Gastroesophageal sphincter (tissue), 4 donors: ENCODE data around the gene MRPL14. TPM values are rescaled to one million over a fixed set of nuclear protein-coding genes. Genes with fewer than 3 reads are reported as not detected.
"Not testable (repeated sequence)": the region's sequence is repeated elsewhere in the genome, so short reads cannot be mapped to it uniquely, and the experiment has no call there.

Experiments
- ATAC-seq: fragments of 150-250 bp; one replicate; pipeline ENCODE4 v1.9.1; 2016; ENCODE audit warnings: mild to moderate bottlenecking, moderate library complexity
- H3K27ac ChIP-seq, 4 donors: fragments of 200-600 bp; sonication (generic) in 3 of 4; 1 replicate in 3 of 4; 2 replicates in 1 of 4; pipeline ENCODE4 v1.5.1; 2016 to 2019
- H3K27me3 ChIP-seq: fragments of 200-600 bp; sonication (generic); one replicate; pipeline ENCODE4 v1.5.1; 2019
- H3K36me3 ChIP-seq, 2 donors: fragments of 200-600 bp; sonication (generic); one replicate each; pipeline ENCODE4 v1.5.1; 2019; ENCODE audit warnings: control low read depth in 1 of 2
- H3K4me1 ChIP-seq, 3 donors: fragments of 200-600 bp; sonication (generic); 1 replicate in 2 of 3; 2 replicates in 1 of 3; pipeline ENCODE4 v1.5.1; 2016 to 2019; ENCODE audit warnings: control low read depth in 2 of 3
- H3K4me3 ChIP-seq, 2 donors: fragments of 200-600 bp; sonication (generic); one replicate each; pipeline ENCODE4 v1.5.1; 2019; ENCODE audit warnings: mild to moderate bottlenecking in 1 of 2, moderate library complexity in 1 of 2
- H3K9me3 ChIP-seq, 3 donors: fragments of 200-600 bp; sonication (generic); one replicate each; pipeline ENCODE4 v1.5.1; 2017 to 2019; ENCODE audit warnings: control low read depth in 2 of 3
- CTCF ChIP-seq, 4 experiments: fragments of 200-600 bp in 2 of 4; fragments of 450-650 bp in 2 of 4; sonication (generic) in 1 of 4; IDR thresholded peaks; one replicate each; pipeline ENCODE4 v1.5.1; 2017 to 2019; ENCODE audit warnings: antibody characterized with exemption in 4 of 4, mild to moderate bottlenecking in 2 of 4, moderate library complexity in 2 of 4
- EP300 ChIP-seq: sonication (generic); formaldehyde crosslinking; IDR thresholded peaks from one replicate; pipeline ENCODE4 v1.6.1; 2017; ENCODE audit warnings: antibody characterized with exemption, mild to moderate bottlenecking
- POLR2A ChIP-seq, 2 donors: fragments of 450-650 bp; IDR thresholded peaks; one replicate each; pipeline ENCODE4 v1.6.1; 2017; ENCODE audit warnings: antibody characterized with exemption in 2 of 2, mild to moderate bottlenecking in 2 of 2, moderate library complexity in 1 of 2
- POLR2AphosphoS5 ChIP-seq: sonication (generic); formaldehyde crosslinking; IDR thresholded peaks from one replicate; pipeline ENCODE4 v1.6.1; 2017; ENCODE audit warnings: antibody characterized with exemption
- WGBS, 2 donors: methylation state at CpG; one replicate each; pipeline ENCODE4 v1.1.5; 2018; ENCODE audit warnings: low coverage in 1 of 2; 5-methylcytosine and 5-hydroxymethylcytosine counted together
- total RNA-seq, 4 donors: library from RNA; depleted of rRNA; stranded (reverse); fragments of >200 nt; gene quantifications; one replicate each; pipeline ENCODE4 v1.1.0, GENCODE V29; 2016

MRPL14 gene
- total RNA-seq, 4 donors from 2014 or later: 31.6 to 40.5 (median 35.8) TPM

DNA sequence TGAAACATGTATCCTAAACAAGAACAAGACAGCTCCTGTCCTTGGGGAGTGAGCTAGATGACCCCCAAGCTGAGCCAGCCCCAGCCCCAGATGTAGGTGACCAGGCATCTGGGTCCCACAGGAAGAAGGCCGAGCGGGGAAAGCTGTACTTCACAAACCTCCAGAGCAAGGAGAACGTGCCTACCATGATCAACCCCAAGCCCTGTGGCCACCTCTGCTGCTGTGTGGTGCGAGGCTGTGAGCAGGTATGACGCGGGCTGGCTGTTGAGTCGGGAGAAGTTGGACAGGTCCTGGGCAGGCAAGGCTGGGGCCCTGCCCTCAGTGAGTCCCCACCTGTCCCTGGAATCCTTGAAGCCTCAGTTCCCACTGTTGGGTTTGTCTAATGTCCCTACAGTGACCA, 20.0 kb upstream of the MRPL14 start:
- TF ChIP-seq EP300: no peak
- no peak for TF ChIP-seq CTCF (IDR thresholded peaks at IDR 0.05)
- no peak for TF ChIP-seq POLR2A (IDR thresholded peaks at IDR 0.05)
- TF ChIP-seq POLR2AphosphoS5: no peak
- H3K9me3 ChIP-seq: no peaks in the 10 kb centered on the region
- peaks cover 0 to 86% of the 10 kb centered on the region in 2 donors for H3K36me3 ChIP-seq
- H3K27me3 ChIP-seq: no peaks in the 10 kb centered on the region
- no peak for ATAC-seq
- 94% methylated on average over 3 of the region's 7 CpGs; no CpG with 5 or more reads in 1 of the 2 donors for WGBS, 2 donors
- no peak overlapping the region for H3K4me3 ChIP-seq
- H3K4me1 ChIP-seq: peaks cover 0 to 8% (median 5%) of the 10 kb centered on the region in 3 donors
- H3K27ac ChIP-seq: no peak overlapping the region

GRCh38 chr6:44146685-44147084, 19.4 kb upstream of the MRPL14 start:
- peaks cover 0 to 4% (median 2%) of the 10 kb centered on the region in 3 donors for H3K4me1 ChIP-seq
- ATAC-seq: no peak
- 74 to 100% methylated on average over 2 to 10 of the region's 10 CpGs for WGBS, 2 donors
- H3K36me3 ChIP-seq: peaks cover 0 to 91% of the 10 kb centered on the region in 2 donors
- TF ChIP-seq EP300 (no peak), CTCF (IDR thresholded peaks at IDR 0.05) (no peak), POLR2A (IDR thresholded peaks at IDR 0.05) (no peak), POLR2AphosphoS5 (no peak)
- H3K27me3 ChIP-seq: no peaks in the 10 kb centered on the region
- H3K27ac ChIP-seq: no peak overlapping the region
- H3K4me3 ChIP-seq: no peak overlapping the region
- no peaks in the 10 kb centered on the region for H3K9me3 ChIP-seq

DNA sequence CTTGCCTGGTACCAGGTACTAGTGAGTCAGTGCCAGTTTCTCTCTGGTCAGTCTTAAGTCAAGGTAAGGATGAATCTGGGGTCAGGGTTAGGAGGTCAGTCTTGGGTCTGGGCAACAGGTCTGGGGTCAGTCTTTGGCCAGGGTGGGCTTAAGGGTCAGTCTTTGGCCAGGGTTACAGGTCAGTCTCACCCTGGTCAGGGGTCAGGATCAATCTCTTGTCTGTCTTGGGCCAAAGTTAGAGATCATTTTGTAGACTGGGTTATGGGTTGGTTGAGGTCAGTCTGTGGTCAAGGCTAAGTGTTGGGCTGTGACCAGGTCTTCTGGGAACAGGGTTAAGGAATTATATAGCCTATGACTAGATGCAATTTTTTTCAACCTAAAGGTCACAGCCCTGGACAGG, 18.6 kb upstream of the MRPL14 start:
- no peak for TF ChIP-seq EP300
- no peak for TF ChIP-seq POLR2A (IDR thresholded peaks at IDR 0.05)
- no peak for TF ChIP-seq POLR2AphosphoS5
- no peak for TF ChIP-seq CTCF (IDR thresholded peaks at IDR 0.05)
- Histone ChIP-seq H3K9me3 (no peaks in the 10 kb centered on the region), H3K27me3 (no peaks in the 10 kb centered on the region), H3K36me3 (peaks cover 0 to 99% of the 10 kb centered on the region in 2 donors), H3K27ac (no peak overlapping the region), H3K4me1 (no peaks in the 10 kb centered on the region), H3K4me3 (no peak overlapping the region)
- ATAC-seq: no peak

DNA sequence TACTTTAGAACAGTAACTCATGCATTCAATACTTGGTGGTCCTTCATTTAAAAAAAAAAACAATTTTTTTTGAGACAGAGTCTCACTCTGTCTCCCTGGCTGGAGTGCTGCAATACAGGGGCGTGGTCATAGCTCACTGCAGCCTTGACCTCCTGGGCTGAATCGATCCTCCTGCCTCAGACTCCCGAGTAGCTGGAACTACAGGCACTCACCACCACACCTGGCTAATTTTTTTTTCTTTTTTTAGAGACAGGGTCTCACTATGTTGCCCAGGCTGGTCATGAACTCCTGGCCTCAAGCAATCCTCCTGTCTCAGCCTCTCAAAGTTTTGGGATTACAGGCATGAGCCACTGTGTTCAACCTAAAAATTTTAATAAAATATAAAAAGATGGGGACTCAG, 17.3 kb upstream of the MRPL14 start:
- WGBS, 2 donors: 67 to 68% methylated on average over 3 of the region's 3 CpGs
- not testable (repeated sequence) for H3K27ac ChIP-seq, ATAC-seq, H3K4me1 ChIP-seq, H3K9me3 ChIP-seq, H3K4me3 ChIP-seq, H3K27me3 ChIP-seq
- peaks cover 0 to 99% of the 10 kb centered on the region in 2 donors for H3K36me3 ChIP-seq

GRCh38 chr6:44143731-44144130, 16.5 kb upstream of the MRPL14 start:
- no peaks in the 10 kb centered on the region for H3K4me1 ChIP-seq
- no peak overlapping the region for H3K4me3 ChIP-seq
- H3K36me3 ChIP-seq: peaks cover 0 to 99% of the 10 kb centered on the region in 2 donors
- TF ChIP-seq CTCF (IDR thresholded peaks at IDR 0.05) (no peak), POLR2A (IDR thresholded peaks at IDR 0.05) (no peak), POLR2AphosphoS5 (no peak), EP300 (no peak)
- H3K27me3 ChIP-seq: no peaks in the 10 kb centered on the region
- WGBS, 2 donors: 83 to 100% methylated on average over 1 of the region's 1 CpG
- no peaks in the 10 kb centered on the region for H3K9me3 ChIP-seq
- no peak overlapping the region for H3K27ac ChIP-seq
- no peak for ATAC-seq

DNA sequence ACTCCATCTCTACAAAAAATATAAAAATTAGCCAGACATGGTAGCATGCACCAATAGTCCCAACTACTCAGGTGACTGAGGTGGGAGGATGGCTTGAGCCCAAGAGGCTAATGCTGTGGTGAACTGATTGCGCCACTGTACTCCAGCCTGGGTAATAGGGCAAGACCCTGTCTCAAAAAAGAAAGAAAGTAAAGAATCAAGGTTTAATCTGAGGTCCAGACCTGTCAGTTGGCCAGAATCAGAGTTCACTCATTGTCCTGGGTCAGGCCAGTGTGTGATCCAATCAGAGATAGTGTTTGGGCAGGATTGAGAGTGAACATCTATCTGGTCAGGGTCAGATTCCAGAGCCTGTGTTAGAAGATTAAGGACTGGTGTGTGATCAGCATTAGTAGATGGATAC, 15.6 kb upstream of the MRPL14 start:
- no peak for ATAC-seq
- Histone ChIP-seq H3K36me3 (peaks cover 0 to 99% of the 10 kb centered on the region in 2 donors), H3K27ac (no peak overlapping the region), H3K4me3 (no peak overlapping the region), H3K27me3 (no peaks in the 10 kb centered on the region), H3K9me3 (no peaks in the 10 kb centered on the region), H3K4me1 (no peaks in the 10 kb centered on the region)
- no peak for TF ChIP-seq POLR2AphosphoS5
- WGBS, 2 donors: no CpG with 5 or more reads among the region's 1 CpG
